Activated T-cell treated with anti-CD3 and anti-CD28 coated beads for 24 hours (primary cell): ENCODE data around the gene CIT.

Experiments
- DNase-seq: peaks from one replicate; pipeline ENCODE4 v3.0.0-alpha.2; 2020; ENCODE audit warnings: low read depth

The CIT gene

DNA sequence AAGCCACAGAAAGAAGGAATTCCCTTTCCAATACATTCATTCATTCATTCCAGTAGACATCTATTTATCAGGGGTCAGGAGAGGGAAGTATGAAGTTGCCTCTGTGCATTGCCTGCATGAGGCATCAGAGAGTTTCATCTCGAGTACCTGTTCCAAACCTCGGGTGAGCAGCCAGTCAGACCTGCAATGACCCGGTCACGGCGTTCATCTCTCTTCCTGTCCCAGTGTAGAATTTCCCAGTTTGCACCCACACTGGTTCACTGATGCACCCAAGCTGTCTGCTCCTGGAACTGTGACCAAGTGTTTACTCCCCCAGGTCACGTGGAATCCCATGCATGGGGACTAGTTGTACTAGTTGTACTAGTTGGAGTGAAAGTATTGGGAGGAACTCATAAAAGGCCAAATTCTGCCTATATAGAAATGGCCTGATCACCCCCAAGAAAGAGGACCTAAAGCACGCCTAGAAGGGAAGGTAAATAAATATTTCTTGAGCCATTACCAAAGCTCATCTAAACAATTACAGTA is 231.5 kb downstream of the CIT start:
- no peak for DNase-seq

DNA sequence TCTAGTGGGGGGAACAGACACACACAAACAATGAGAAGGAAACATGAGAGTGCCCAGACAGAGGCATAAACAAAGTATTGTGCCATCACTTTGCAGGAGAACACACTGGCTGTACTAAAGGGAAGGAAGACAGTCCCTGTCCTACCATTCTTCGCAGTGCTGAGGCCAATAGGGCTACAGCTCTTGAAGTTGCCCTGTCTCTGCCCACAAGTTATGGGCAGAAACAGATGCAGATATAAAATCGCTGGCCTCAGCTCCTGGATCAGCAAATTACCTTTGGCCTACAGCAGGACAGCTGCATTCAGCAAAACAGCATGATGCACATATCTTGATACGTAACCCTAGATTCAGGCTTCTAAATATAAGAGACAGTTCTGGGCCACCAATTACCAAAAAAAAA is 232.2 kb downstream of the CIT start:
- no peak for DNase-seq

DNA sequence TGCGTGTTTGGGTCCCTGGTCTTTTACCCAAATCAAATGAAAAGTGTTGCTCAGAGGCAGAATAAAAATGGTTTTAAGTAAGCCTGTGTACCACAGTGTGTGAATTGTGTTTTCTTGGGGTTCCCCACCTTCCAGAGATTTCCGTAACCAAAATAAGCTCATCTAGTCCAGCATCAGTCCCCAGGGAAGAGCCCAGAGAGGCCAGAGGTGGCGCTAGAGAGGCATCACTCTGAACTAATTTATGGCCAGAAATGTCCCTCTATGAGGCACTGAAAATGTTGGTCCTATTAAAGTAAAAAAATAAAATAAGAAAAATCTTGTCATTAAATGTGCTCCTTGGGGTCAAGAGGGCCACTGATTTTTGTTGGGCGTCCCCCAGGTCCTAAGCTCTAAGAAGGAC is 234.1 kb downstream of the CIT start:
- no peak for DNase-seq
